ENCODE data around the gene DOCK9.

The DOCK9 gene, protein sequence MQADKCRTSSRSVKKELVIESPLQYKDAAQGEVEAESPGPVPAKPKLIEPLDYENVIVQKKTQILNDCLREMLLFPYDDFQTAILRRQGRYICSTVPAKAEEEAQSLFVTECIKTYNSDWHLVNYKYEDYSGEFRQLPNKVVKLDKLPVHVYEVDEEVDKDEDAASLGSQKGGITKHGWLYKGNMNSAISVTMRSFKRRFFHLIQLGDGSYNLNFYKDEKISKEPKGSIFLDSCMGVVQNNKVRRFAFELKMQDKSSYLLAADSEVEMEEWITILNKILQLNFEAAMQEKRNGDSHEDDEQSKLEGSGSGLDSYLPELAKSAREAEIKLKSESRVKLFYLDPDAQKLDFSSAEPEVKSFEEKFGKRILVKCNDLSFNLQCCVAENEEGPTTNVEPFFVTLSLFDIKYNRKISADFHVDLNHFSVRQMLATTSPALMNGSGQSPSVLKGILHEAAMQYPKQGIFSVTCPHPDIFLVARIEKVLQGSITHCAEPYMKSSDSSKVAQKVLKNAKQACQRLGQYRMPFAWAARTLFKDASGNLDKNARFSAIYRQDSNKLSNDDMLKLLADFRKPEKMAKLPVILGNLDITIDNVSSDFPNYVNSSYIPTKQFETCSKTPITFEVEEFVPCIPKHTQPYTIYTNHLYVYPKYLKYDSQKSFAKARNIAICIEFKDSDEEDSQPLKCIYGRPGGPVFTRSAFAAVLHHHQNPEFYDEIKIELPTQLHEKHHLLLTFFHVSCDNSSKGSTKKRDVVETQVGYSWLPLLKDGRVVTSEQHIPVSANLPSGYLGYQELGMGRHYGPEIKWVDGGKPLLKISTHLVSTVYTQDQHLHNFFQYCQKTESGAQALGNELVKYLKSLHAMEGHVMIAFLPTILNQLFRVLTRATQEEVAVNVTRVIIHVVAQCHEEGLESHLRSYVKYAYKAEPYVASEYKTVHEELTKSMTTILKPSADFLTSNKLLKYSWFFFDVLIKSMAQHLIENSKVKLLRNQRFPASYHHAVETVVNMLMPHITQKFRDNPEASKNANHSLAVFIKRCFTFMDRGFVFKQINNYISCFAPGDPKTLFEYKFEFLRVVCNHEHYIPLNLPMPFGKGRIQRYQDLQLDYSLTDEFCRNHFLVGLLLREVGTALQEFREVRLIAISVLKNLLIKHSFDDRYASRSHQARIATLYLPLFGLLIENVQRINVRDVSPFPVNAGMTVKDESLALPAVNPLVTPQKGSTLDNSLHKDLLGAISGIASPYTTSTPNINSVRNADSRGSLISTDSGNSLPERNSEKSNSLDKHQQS (N-terminal part only)

DNA sequence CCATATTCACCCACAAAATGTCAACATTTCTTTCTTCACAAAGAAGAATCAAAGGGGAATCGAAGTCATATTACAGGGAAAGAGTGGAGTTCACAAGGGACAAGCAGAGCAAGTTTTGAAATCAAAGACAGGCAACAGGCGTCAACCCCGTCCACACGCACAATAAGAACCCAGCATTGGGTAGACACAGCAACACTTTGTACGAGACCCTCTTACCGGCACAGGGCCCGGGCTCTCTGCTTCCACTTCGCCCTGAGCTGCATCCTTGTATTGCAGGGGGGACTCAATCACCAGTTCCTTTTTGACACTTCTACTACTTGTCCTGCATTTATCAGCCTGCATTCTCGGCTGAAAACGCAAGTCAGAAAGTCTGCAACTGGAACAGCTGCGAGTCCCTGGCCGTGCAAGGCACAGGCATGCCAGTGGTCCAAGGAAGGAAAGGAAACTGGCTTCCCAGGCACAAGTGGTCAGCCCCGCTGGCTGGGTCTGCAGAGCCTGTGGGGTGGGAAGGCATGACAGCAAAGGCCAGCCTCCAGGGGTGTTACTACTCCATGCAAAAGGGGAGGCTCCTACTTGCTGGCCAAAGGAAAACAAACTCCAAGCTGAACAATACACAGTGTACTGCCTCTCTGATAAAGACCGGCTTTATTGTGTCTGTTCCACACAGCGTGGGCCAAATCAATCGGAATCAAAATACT lies at the start of gene DOCK9:
DOCK9 (minus strand) TSS at position 497 of the 698 bp plus-strand sequence; CDS start at position 342, 155 bp downstream.
- no peak for DNase-seq

DNA sequence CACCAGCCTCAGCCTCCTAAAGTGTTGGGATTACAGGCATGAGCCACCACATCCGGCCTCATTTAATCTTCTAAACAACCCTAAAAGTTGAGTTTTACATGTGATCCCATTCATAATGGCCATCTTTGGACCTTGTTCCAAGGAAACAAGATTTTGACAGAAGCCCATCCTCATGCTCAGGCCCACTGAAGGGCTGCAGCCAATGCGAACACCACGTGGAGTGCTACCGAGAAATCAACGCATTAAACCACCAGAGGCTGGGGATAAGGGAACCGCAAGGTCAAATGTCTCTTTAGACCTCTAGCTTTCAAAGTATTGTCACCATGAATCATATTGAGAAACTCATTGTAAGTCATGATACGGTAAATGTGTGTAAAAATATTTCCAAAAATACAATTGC lies 49.4 kb upstream of the DOCK9 start:
- DNase-seq: no peak

DNA sequence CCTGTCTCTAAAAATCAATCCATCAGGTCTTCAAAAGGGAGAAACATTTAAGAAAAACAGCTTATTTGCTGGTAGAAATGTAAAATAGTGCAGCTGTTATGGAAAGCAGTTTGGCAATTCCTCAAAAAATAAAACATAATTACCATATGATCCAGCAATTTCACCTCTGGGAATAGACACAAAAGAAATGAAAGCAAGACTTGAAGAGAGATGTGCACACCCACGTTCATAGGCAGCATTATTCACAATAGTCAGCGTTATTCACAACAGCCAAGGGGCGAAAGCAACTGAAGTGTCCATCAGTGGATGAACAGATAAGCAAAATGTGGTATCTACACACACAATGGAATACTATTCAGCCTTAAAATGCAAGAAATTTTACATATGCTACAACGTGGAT lies 45.1 kb upstream of the DOCK9 start:
- no peak for DNase-seq

DNA sequence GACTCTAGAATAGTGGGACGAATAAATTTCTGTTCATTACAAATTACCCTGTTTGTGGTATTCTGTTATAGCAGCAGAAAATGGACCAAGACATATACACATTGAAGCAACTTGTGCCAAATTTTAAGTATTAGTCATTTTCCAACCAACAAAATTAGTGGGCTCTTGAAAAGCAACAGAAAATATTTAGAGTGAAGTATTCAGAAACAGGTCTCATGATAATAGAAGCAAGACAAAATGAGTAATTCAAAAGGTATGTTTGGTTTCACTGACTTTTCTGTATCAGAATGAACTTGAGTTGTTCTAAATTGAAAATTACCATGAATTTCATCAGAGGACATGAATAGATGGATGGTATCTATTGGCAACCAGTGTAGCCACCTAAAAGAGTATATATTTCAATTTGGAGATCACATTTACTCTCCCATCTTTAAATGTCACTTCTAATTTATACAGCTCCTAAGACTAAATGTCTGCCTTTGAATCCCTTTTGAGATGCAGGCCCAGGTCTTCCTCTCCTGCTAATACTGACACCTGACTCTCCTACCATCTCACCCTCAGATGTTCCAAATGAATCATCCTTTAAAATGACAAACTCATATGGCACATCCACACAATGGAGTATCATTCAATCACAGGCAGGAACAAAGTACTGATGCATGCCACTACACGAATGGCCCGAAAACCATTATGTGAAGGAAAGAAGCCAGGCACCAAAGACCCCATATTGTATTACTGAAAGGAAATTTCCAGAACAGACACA lies 40.7 kb upstream of the DOCK9 start:
- no peak for DNase-seq

DNA sequence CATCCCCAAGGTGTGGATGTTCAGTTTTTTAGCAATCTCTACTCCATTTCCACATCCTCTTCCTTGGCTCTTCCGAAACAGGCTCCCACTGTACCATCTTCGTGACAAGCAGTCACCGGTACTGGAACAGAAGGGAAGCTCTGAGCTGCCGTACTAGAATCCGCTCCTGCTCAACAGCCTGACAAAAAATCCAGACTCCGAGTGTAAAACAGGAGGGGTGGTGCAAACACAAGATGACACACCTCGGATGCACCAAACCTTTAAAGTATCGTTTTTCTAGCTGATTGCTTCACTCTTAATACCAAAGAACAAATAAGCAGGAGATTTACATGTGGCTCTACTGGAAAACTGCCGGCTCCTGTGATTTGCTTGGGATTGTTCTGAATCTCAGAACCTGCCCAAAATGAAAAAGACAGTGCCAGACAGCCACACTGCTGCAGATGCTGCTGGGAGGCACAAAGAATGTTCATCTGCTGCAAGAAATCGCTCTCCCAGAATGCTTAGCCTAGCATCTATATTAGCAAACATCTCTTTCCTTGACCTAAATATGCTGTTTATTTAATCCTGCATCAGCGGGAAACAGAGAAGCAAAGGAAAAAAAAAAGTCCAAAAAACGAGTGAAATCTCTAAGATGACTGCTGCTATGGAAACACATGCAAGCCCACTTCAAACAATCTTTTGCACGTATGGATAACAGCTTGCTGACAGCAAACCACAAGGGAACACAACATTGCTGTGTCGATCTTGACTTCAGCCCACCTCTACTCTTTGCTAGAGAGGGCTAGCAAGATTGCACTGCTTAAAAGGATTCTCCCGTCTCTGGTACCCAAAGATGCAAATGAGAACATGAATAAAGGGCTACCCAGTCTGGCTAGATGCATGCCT lies 38.0 kb upstream of the DOCK9 start:
- no peak for DNase-seq

DNA sequence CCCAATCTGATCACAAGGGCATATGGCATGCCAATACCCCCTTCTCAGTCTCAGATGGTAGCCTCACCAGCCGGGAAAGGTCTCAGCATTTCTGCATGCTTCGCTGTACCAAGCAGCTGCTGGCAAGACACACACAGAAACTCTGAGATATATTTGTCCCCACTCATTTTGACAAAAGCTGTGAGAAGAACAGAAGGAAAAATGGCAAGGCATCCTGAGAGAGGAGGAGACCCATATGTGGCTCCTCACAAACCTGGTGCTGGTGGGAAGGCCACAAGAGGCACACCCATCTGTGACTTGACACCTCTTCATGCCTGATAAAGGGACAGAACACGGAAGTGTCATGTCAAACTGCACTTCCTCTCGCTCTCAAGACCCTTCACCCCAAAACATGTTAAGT lies 36.7 kb upstream of the DOCK9 start:
- no peak for DNase-seq

DNA sequence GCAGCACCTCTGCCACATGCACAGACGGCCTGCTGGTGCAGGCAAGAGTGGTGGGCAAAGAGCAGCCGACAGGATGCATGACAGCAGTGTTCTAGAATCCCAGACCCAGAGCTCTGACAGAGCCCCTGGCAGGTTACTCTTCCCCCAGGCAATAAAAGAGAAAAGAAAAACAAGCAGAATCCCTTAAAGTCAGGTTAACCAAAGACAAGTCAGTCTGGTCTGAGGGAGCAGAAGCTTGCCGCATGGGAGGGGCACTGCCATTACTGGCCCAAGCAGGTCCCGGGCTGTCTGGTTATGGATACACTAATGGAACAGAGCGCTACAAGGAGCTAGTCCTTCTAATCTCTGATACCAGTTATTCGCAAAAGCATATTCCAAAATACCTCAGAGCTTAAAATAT lies 36.1 kb upstream of the DOCK9 start:
- no peak for DNase-seq

DNA sequence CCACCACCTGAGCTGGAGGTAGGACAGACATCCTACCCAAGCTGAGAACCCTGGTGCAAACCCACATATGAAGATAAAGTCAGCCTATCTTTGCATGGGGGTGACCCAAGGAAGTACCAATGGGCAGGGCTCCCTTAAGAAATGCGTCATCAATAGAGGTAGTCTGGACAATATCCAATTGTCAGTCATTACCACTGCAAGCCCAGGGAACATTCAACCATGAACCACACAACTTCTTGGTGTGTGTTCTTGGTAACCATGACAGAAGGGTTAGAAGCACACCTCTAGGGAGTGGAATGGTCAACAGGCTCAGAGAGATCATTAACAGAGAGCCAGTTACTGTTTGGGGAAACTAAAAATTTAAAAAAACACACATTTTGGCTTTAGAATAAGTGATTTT lies 34.7 kb upstream of the DOCK9 start:
- no peak for DNase-seq

DNA sequence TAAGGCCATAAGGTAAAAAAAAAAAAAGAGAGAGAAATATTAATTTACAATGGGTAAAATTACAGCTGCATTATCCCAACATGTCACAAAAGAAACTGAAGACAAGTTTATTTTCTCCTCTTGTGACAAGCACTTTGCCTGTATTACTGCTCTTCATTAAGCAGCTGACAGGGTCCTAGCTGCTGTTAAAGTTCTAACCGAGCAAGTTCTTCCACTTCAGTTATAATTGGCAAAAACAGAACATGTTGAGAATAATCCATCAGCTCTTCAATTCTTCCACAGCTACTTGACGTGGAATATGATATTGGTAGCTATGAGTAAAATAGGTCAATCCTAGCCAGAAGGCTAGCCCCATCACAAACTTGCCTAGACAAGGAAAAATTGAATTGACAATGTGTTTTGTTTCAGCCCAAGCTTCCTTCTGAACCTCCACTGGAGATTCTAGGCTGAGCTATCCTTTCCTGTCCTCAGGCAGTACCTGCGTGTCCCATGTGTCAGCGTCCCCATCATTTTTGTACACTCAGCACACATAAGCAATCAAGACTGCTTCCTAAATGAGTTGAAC lies 32.2 kb upstream of the DOCK9 start:
- no peak for DNase-seq

DNA sequence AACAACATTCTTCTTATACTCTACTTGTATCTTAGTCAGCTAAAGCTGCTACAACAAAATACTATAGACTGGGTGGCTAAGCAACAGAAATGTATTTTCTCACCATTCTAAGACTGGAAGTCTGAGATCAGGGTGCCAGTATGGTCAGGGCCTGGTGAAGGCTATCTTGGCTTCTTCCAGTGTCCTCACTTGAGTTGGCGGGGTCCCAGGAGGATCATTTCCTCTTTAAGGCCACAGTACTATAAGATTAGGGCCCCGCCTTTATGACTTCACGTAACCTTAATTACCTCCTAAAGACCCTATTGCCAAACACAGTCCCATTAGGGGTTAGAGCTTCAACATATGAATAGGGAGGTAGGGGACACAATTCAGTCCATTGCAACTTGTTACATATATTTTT lies 30.7 kb upstream of the DOCK9 start:
- no peak for DNase-seq

DNA sequence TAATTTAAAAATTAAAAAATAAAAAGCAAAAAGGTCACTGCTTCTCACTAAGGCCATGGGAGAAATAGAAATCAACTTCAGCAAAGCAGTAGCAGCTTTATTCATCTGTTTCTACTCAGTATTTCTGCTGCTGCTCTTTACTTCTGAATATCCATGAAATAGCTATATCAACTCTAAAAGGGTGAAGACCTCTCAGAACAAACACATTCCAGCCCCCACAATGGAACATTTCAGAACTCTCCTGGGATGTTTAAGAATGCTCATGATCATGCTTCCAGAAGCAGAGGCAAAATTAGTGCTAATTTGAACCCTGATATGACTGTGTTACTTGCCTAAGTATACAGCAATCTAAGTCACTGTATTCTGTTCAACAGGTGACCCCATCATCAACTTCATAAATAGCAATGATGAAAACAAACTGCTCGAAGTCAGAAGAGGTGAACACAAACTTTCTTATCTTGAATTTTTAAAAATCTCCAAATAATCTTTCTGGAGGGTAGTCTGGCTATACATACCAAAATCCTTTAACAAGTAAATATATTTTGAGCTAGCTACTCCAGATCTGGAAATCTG lies 29.6 kb upstream of the DOCK9 start:
- no peak for DNase-seq

DNA sequence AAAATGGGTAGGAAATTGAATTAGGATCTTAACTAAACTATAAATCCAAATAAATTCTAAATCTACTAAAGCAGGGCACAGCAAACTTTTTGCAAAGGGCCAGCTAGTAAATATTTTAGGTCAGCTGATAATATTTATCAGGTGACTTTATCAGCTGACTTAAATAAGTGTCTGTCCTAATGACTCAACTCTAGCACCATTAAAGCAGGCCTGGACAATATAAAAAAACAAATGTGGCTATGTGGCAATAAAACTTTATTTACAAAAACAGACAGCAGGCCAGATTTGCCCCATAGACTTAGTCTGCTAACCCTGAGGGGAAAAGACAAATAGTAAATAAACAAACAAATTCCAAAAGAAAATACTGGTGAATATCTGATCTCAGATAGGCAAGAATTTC lies 27.7 kb upstream of the DOCK9 start:
- no peak for DNase-seq

DNA sequence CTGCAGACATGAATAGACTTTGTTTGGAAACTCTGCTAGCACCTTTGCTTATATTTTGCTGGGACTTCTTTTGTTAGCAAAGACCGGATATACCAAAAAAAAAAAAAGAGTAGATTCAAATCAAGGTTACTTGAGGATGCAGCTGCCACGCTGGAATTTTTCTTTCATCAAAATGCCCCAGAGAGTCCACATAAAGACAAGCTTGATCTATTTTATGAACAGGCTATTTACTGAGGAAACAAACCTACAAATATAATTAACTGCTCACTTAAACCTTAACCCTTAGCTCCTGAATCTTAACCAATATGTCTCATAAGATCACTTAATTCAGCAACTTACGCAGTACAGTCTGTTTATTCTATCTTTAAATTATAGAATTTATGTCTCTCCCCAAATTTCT lies 27.1 kb upstream of the DOCK9 start:
- no peak for DNase-seq

DNA sequence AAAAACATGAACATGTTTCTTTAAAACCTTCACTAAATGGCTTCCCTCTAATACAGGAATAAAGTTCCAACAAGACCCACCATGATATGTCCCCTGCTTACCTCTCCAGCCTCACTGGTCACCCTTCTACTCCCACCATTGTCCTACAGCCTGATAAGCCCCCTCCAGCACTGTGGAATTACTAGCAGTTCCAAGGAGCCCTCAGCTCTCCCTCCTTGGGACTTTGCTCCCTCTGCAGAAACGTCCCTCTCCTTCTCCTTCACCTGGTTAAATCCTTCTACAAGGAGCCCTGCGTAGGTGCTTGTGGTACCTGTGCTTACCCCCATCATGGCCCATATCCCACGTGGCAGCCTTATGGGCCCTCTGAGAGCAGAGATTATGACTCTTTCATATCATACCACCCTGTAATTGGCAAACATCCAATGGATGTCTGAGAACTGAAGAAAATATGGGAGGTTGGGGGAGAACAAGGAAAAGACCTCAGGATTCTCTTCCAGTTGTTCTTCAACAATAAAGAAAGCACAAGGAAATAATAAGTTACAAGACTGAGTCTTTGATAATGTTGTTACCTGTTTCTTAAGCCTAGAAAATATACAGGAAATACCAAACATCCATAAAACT lies 26.1 kb upstream of the DOCK9 start:
- no peak for DNase-seq

DNA sequence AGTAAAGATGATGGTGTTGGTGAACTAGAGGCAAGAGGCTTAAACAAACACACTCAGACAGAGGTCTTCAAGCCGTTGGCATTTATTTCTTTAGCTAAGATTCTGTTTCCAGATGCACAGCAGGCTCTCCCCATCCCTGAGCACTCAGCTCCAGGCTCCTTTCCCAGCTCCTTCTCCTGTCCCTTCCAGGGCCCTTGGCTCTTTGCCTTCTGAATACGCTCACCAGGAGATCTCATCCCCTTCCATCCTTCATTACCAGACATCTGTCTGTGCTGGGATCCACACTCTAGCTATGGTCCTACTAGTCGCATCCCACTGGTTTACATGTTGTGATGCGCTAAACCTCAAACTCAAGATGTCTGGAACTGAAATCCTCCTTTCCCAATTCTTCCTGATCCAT lies 25.3 kb upstream of the DOCK9 start:
- DNase-seq: no peak

DNA sequence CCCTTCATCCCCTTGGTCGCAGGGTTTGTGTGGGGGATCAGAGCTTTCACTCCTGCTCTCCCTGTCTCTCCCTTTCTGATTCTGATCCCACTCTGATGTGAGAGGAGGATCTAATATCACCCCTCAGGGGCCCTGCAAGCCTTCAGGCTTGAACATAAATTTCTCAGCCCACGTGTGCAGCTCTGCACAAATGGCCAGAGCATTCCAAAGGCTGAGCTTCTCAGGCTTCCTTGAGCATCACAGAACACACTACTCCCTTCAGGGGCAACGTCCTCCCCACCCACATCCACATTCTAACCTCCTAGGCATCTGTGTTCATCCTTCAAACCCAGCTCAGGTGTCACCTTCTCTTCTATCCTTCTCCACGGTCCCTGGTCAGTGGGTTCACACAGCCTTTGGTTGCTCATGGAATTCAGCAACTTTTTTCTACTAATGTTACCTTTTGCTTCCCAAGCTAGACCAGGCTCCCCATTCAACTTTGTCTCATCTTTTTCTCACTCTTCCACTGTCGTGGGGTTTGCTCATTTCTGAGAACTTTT lies 24.4 kb upstream of the DOCK9 start:
- no peak for DNase-seq

DNA sequence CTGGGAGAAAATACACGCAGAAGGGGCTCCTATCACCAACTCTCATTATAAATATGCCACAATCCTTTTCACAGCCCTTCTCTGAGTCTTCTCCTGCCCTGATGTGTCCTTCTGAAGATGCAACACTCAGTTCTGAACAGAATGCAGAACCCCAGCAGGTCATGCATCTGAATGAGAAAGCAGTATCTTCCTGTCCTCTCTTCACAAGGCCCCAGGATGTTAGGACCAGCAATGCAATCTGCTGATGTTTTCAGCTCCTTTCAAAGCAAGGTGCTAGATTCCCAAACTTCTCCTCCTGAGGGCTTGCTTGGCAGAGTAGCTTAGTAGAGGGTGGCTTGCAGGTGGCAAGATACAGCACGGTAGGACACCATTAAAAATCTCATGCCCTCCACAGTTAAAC lies 22.3 kb upstream of the DOCK9 start:
- DNase-seq: no peak

DNA sequence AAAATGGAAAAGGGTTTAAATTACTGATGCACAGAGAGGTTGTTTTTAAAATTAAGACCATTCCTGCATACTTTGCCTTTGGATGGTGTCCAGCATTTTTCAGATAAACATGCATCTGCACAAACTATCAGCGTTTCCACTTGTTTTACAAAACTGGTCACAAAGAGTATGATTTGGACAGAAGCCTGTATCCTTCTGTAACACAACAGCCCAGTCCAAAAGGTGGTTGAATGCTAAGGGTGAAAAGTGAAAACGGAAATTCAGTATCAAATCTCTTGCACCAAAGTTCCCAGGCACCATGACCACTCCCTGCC lies 21.7 kb upstream of the DOCK9 start:
- DNase-seq: no peak

DNA sequence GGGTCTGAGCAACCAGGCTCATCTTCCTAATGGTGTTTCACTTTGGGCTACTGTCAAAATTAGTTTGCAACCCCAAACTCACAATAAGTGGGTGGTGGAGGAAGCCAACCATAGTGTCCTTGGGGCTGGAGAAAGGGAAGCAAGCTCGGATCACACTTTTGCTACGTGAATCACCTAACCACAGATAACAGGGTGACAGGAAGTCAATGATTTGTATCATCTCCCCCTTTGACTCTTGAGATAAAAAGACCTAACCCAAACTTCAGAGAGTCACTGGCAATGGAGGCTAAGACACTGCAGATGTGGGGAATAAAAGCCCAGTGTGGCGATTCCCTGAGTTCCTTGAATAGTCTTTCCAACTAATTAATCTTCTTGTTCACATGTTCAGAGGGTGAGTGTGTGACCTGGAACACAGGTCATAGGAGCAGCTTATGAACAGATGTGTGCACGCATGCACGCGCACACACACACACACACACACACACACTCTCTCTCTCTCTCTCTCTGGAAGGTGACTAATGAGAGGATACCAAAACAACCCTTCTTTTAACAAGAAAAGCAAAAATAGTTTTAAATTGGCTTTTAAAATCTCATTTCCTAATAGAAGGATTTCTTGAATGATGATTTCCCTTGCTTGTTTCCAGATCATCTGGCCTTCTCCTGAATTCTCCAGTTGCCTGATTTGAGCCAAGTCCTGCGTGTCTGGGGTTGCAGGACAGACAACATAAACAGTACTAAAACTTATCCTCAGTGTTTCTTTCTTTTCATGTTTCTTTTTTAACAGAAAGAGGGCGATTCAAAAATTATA lies 21.2 kb upstream of the DOCK9 start:
- DNase-seq: no peak
